GM23338 (cell line): ENCODE data around the gene MYO1E. TPM values are rescaled to one million over a fixed set of nuclear protein-coding genes. Genes with fewer than 3 reads are reported as not detected.

Source experiments
- ATAC-seq: fragments of 200-7000 bp; cut with Tn5 transposase; 3 replicates; pipeline ENCODE4 v1.9.1; 2020
- DNase-seq: peaks from one replicate; pipeline ENCODE4 v3.0.0-alpha.2; 2015; ENCODE audit warnings: low spot score
- H2AFZ ChIP-seq: fragments of 200-600 bp; sonication (generic); 2 replicates; pipeline ENCODE4 v1.8.0; 2016; ENCODE audit warnings: antibody characterized with exemption, mild to moderate bottlenecking, moderate library complexity
- H3F3A ChIP-seq: fragments of 200-600 bp; sonication (generic); replicated peaks from 2 replicates; pipeline ENCODE4 v1.8.0; 2017; ENCODE audit warnings: antibody characterized with exemption, mixed run types, low read depth
- H3K27ac ChIP-seq: fragments of 200-600 bp; sonication (generic); 2 replicates; pipeline ENCODE4 v1.6.1; 2016; ENCODE audit warnings: low read depth
- H3K27me3 ChIP-seq: fragments of 200-600 bp; sonication (generic); 2 replicates; pipeline ENCODE4 v1.8.0; 2016; ENCODE audit warnings: mild to moderate bottlenecking, mixed run types, moderate library complexity; ENCODE audit not compliant: insufficient read depth
- H3K36me3 ChIP-seq: fragments of 200-600 bp; sonication (generic); 2 replicates; pipeline ENCODE4 v1.8.0; 2016; ENCODE audit warnings: mild to moderate bottlenecking; ENCODE audit not compliant: insufficient read depth
- H3K4me1 ChIP-seq: fragments of 200-600 bp; sonication (generic); 2 replicates; pipeline ENCODE4 v1.8.0; 2016; ENCODE audit warnings: mild to moderate bottlenecking, moderate library complexity; ENCODE audit not compliant: insufficient read depth
- H3K4me2 ChIP-seq: fragments of 200-600 bp; sonication (generic); 2 replicates; pipeline ENCODE4 v1.7.1; 2017; ENCODE audit warnings: mixed run types
- H3K4me3 ChIP-seq: fragments of 200-600 bp; sonication (generic); 2 replicates; pipeline ENCODE4 v1.6.1; 2016; ENCODE audit warnings: mixed run types
- H3K79me2 ChIP-seq: fragments of 200-600 bp; sonication (generic); replicated peaks from 2 replicates; pipeline ENCODE4 v1.8.0; 2017; ENCODE audit warnings: mild to moderate bottlenecking; ENCODE audit not compliant: insufficient read depth
- H3K9me2 ChIP-seq: fragments of 200-600 bp; sonication (generic); 2 replicates; pipeline ENCODE4 v1.8.0; 2017; ENCODE audit not compliant: insufficient read depth
- H4K20me1 ChIP-seq: fragments of 200-600 bp; sonication (generic); replicated peaks from 2 replicates; pipeline ENCODE4 v1.8.0; 2017; ENCODE audit warnings: mild to moderate bottlenecking; ENCODE audit not compliant: insufficient read depth
- H3K27ac Mint-ChIP-seq: 2 replicates; pipeline ENCODE4 v1.8.0; 2020; ENCODE audit warnings: inconsistent platforms, mild to moderate bottlenecking, moderate library complexity, mixed read lengths
- H3K27me3 Mint-ChIP-seq: 3 replicates; pipeline ENCODE4 v1.8.0; 2022; ENCODE audit warnings: low read depth, mild to moderate bottlenecking, moderate library complexity, mixed read lengths, inconsistent platforms; ENCODE audit not compliant: insufficient read depth, poor library complexity
- H3K36me3 Mint-ChIP-seq: 3 replicates; pipeline ENCODE4 v1.8.0; 2021; ENCODE audit warnings: low read depth, mild to moderate bottlenecking, inconsistent platforms, moderate library complexity, mixed read lengths
- H3K4me1 Mint-ChIP-seq: 3 replicates; pipeline ENCODE4 v1.8.0; 2020; ENCODE audit warnings: mild to moderate bottlenecking, inconsistent platforms, mixed read lengths
- H3K4me3 Mint-ChIP-seq: 3 replicates; pipeline ENCODE4 v1.8.0; 2021; ENCODE audit warnings: moderate library complexity, mild to moderate bottlenecking, inconsistent platforms, mixed read lengths
- H3K9me3 Mint-ChIP-seq: 3 replicates; pipeline ENCODE4 v1.8.0; 2020; ENCODE audit warnings: moderate library complexity, mild to moderate bottlenecking, inconsistent platforms, mixed read lengths
- CREB1 ChIP-seq: fragments of 250-450 bp; sonication (Bioruptor Pico); IDR thresholded peaks from 2 replicates; pipeline ENCODE4 v1.5.0; 2020; ENCODE audit warnings: low read depth, mild to moderate bottlenecking, moderate library complexity
- CTCF ChIP-seq, 2 experiments: fragments of 200-600 bp in 1 of 2; sonication (generic) in 1 of 2; conservative IDR thresholded peaks; 2 replicates each; pipeline versions ENCODE4 v1.5.1 to v1.6.1; 2016 to 2017; ENCODE audit warnings: antibody characterized with exemption in 2 of 2, low read depth in 2 of 2, mild to moderate bottlenecking in 2 of 2, moderate library complexity in 1 of 2
- ETS1 ChIP-seq: IDR thresholded peaks from 2 replicates; pipeline ENCODE4 v1.6.1; 2016; ENCODE audit warnings: antibody characterized with exemption
- EZH2 ChIP-seq: fragments of 200-600 bp; sonication (generic); IDR thresholded peaks from one replicate; pipeline ENCODE4 v1.8.0; 2017; ENCODE audit warnings: antibody characterized with exemption, mild to moderate bottlenecking, low read depth; ENCODE audit not compliant: unreplicated experiment
- EZH2phosphoT487 ChIP-seq: fragments of 200-600 bp; sonication (generic); IDR thresholded peaks from one replicate; pipeline ENCODE4 v1.8.1; 2018; ENCODE audit warnings: antibody characterized with exemption; ENCODE audit not compliant: unreplicated experiment
- NANOG ChIP-seq: IDR thresholded peaks from 2 replicates; pipeline ENCODE4 v1.6.1; 2016; ENCODE audit warnings: antibody characterized with exemption, borderline replicate concordance
- POLR2AphosphoS5 ChIP-seq: IDR thresholded peaks from 2 replicates; pipeline ENCODE4 v1.6.1; 2016; ENCODE audit warnings: antibody characterized with exemption, low read depth
- REST ChIP-seq: IDR thresholded peaks from one replicate; pipeline ENCODE4 v1.6.1; 2018; ENCODE audit warnings: antibody characterized with exemption; ENCODE audit not compliant: unreplicated experiment
- STAT1 ChIP-seq: IDR thresholded peaks from one replicate; pipeline ENCODE4 v1.6.1; 2016; ENCODE audit warnings: antibody characterized with exemption; ENCODE audit not compliant: unreplicated experiment
- ZNF114 ChIP-seq: fragments of 250-450 bp; sonication (Bioruptor Pico); IDR thresholded peaks from 2 replicates; pipeline ENCODE4 v1.5.0; 2020; ENCODE audit warnings: mild to moderate bottlenecking, moderate library complexity
- ZNF331 ChIP-seq: fragments of 250-450 bp; sonication (Bioruptor Pico); IDR thresholded peaks from 2 replicates; pipeline ENCODE4 v1.5.0; 2020; ENCODE audit warnings: low read depth, mild to moderate bottlenecking, moderate library complexity
- polyA plus RNA-seq: library from polyadenylated mRNA; unstranded; fragments of >200 nt; fragmentation: Nextera tagmentation; extraction: Ambion mirVana; gene quantifications from 2 replicates; pipeline ENCODE4 v1.2.1, GENCODE V29; 2016
- total RNA-seq: library from RNA; depleted of rRNA; stranded (reverse); fragments of >200 nt; shearing (Covaris generic); gene quantifications from 2 replicates; pipeline ENCODE4 v1.2.3, GENCODE V29; 2014

The MYO1E gene
- total and polyA plus RNA-seq, 2 experiments from 2014 or later = 68.3 to 131 TPM

- H3K27ac Mint-ChIP-seq = no peak overlapping the region
- Histone ChIP-seq H3K27ac (no peak overlapping the region), H3K4me1 (no peaks in the 10 kb centered on the region), H3K9me2 (no peaks in the 10 kb centered on the region), H3K4me3 (no peak overlapping the region), H3K79me2 (no peaks in the 10 kb centered on the region), H3K4me2 (no peak overlapping the region), H4K20me1 (peaks cover 5% of the 10 kb centered on the region; the same call in 1 of the 2 replicates), H3F3A (no peaks in the 10 kb centered on the region), H3K27me3 (no peaks in the 10 kb centered on the region), H3K36me3 (peaks cover 19% of the 10 kb centered on the region), H2AFZ (no peak overlapping the region)
- TF ChIP-seq ZNF114 (CRISPR knock-in tag) = no peak
- H3K4me3 Mint-ChIP-seq = no peak overlapping the region
- no peak for ATAC-seq
- H3K36me3 Mint-ChIP-seq = peaks cover 27% of the 10 kb centered on the region
- no peak for DNase-seq
- no peaks in the 10 kb centered on the region for H3K9me3 Mint-ChIP-seq
- no peaks in the 10 kb centered on the region for H3K27me3 Mint-ChIP-seq
- H3K4me1 Mint-ChIP-seq = no peaks in the 10 kb centered on the region
Measured at GRCh38 chr15:59203008-59203407, 169.7 kb downstream of the MYO1E start.

GRCh38 chr15:59200560-59200959 lies 172.1 kb downstream of the MYO1E start:
- H3K4me1 Mint-ChIP-seq = no peaks in the 10 kb centered on the region
- no peak overlapping the region for H3K4me3 Mint-ChIP-seq
- no peaks in the 10 kb centered on the region for H3K27me3 Mint-ChIP-seq
- Histone ChIP-seq H3K27me3 (no peaks in the 10 kb centered on the region), H4K20me1 (peaks cover 8% of the 10 kb centered on the region; the same call in 1 of the 2 replicates), H3K4me2 (no peak overlapping the region), H3F3A (no peaks in the 10 kb centered on the region), H3K4me1 (no peaks in the 10 kb centered on the region), H3K9me2 (no peaks in the 10 kb centered on the region), H2AFZ (no peak overlapping the region), H3K79me2 (no peaks in the 10 kb centered on the region), H3K36me3 (peaks cover 18% of the 10 kb centered on the region), H3K27ac (no peak overlapping the region), H3K4me3 (no peak overlapping the region)
- peaks cover 18% of the 10 kb centered on the region; the same call in 2 of the 3 replicates for H3K36me3 Mint-ChIP-seq
- ATAC-seq (no peak), DNase-seq (no peak)
- no peak overlapping the region for H3K27ac Mint-ChIP-seq
- no peaks in the 10 kb centered on the region for H3K9me3 Mint-ChIP-seq
- TF ChIP-seq ZNF331 (CRISPR knock-in tag) (no peak), CREB1 (CRISPR knock-in tag) (no peak), POLR2AphosphoS5 (no peak), CTCF (conservative IDR thresholded peaks at IDR 0.05; ENCODE audit: low read depth in 2 of 2) (no peak), ETS1 (no peak), EZH2phosphoT487 (no peak), EZH2 (no peak), ZNF114 (CRISPR knock-in tag) (no peak), NANOG (no peak), STAT1 (no peak), REST (no peak)
